Stimulated activated naive B cell treated with anti-CD40 and anti-IgM and Interleukin-4, amounts not matched to agents 10 μg/mL and 1 μg/mL and 100 μg/mL, for 72 hours (primary cell): ENCODE results near the gene TMEM144.
"Not testable (repeated sequence)": the region's sequence is repeated elsewhere in the genome, so short reads cannot be mapped to it uniquely, and the experiment has no call there.

Experiments used
- ATAC-seq, 2 donors: fragments of 150-1000 bp; cut with Tn5 transposase; replicated peaks; 2 replicates each; pipeline ENCODE4 v1.10.0; 2021; ENCODE audit warnings: moderate library complexity in 1 of 2
- DNase-seq: peaks from one replicate; pipeline ENCODE4 v3.0.0; 2021
- H3K27ac Mint-ChIP-seq: one replicate; pipeline ENCODE4 v1.8.0; 2022; ENCODE audit warnings: mild to moderate bottlenecking, mixed read lengths
- H3K27me3 Mint-ChIP-seq, 2 donors: one replicate each; pipeline ENCODE4 v1.8.0; 2022; ENCODE audit warnings: mixed read lengths in 2 of 2
- H3K36me3 Mint-ChIP-seq, 2 donors: one replicate each; pipeline ENCODE4 v1.8.0; 2022; ENCODE audit warnings: mixed read lengths in 2 of 2, mild to moderate bottlenecking in 1 of 2
- H3K4me1 Mint-ChIP-seq, 2 donors: one replicate each; pipeline ENCODE4 v1.8.0; 2022; ENCODE audit warnings: mixed read lengths in 2 of 2, mild to moderate bottlenecking in 1 of 2
- H3K4me3 Mint-ChIP-seq, 2 donors: one replicate each; pipeline ENCODE4 v1.8.0; 2022; ENCODE audit warnings: mild to moderate bottlenecking in 2 of 2, mixed read lengths in 2 of 2, moderate library complexity in 1 of 2
- H3K9me3 Mint-ChIP-seq, 2 donors: one replicate each; pipeline ENCODE4 v1.8.0; 2022; ENCODE audit warnings: mixed read lengths in 2 of 2, mild to moderate bottlenecking in 1 of 2

The TMEM144 gene

GRCh38 chr4:158202481-158202880 lies 7.8 kb upstream of the TMEM144 start:
- Mint-ChIP-seq H3K27me3 (peaks cover 0 to 2% of the 10 kb centered on the region in 2 donors), H3K4me1 (no peaks in the 10 kb centered on the region), H3K36me3 (no peaks in the 10 kb centered on the region), H3K9me3 (peaks cover 3 to 4% of the 10 kb centered on the region in 2 donors), H3K27ac (no peak overlapping the region), H3K4me3 (no peak overlapping the region)
- no peak for DNase-seq
- no peak for ATAC-seq

GRCh38 chr4:158203436-158203835 lies 6.8 kb upstream of the TMEM144 start:
- DNase-seq (no peak), ATAC-seq (no peak)
- Mint-ChIP-seq H3K36me3 (no peaks in the 10 kb centered on the region), H3K9me3 (peaks cover 4% of the 10 kb centered on the region in 2 donors), H3K4me3 (no peak overlapping the region), H3K27ac (no peak overlapping the region), H3K4me1 (no peaks in the 10 kb centered on the region), H3K27me3 (peaks cover 0 to 3% of the 10 kb centered on the region in 2 donors)

- Mint-ChIP-seq H3K27ac (no peak overlapping the region), H3K36me3 (no peaks in the 10 kb centered on the region), H3K4me1 (peaks cover under 1% of the 10 kb centered on the region in 2 donors), H3K9me3 (peaks cover 4% of the 10 kb centered on the region in 2 donors), H3K4me3 (no peak overlapping the region), H3K27me3 (peaks cover 0 to 3% of the 10 kb centered on the region in 2 donors)
- ATAC-seq (no peak), DNase-seq (no peak)
These were observed 6.4 kb upstream of the TMEM144 start for GRCh38 chr4:158203929-158204328.

GRCh38 chr4:158208963-158209640 lies 1.2 kb upstream of the TMEM144 start:
- no peaks in the 10 kb centered on the region for H3K36me3 Mint-ChIP-seq
- ATAC-seq (peak; percentile 87 to 89), DNase-seq (no peak)
- H3K27me3 Mint-ChIP-seq, result peaks cover 6 to 19% of the 10 kb centered on the region in 2 donors
- H3K9me3 Mint-ChIP-seq, result peaks cover 4% of the 10 kb centered on the region in 2 donors
- peaks cover 11 to 20% of the 10 kb centered on the region in 2 donors for H3K4me1 Mint-ChIP-seq
- no peak overlapping the region for H3K27ac Mint-ChIP-seq
- H3K4me3 Mint-ChIP-seq, result peak overlapping the region; percentile 47 to 48

- H3K27ac Mint-ChIP-seq, result no peak overlapping the region
- peaks cover 6 to 23% of the 10 kb centered on the region in 2 donors for H3K27me3 Mint-ChIP-seq
- peaks cover 0 to 3% of the 10 kb centered on the region in 2 donors for H3K9me3 Mint-ChIP-seq
- peaks cover 11 to 20% of the 10 kb centered on the region in 2 donors for H3K4me1 Mint-ChIP-seq
- H3K36me3 Mint-ChIP-seq, result no peaks in the 10 kb centered on the region
- no peak for ATAC-seq
- DNase-seq, result no peak
- no peak overlapping the region for H3K4me3 Mint-ChIP-seq
These were observed 936 bp downstream of the TMEM144 start for GRCh38 chr4:158211222-158211621.

- Mint-ChIP-seq H3K36me3 (no peaks in the 10 kb centered on the region), H3K9me3 (no peaks in the 10 kb centered on the region), H3K4me3 (no peak overlapping the region), H3K27me3 (peaks cover 6 to 20% of the 10 kb centered on the region in 2 donors), H3K27ac (no peak overlapping the region), H3K4me1 (peaks cover 11 to 20% of the 10 kb centered on the region in 2 donors)
- DNase-seq (no peak), ATAC-seq (no peak)
These were observed 3.2 kb downstream of the TMEM144 start for GRCh38 chr4:158213466-158213865.

- H3K4me3 Mint-ChIP-seq, result no peak overlapping the region
- H3K9me3 Mint-ChIP-seq, result no peaks in the 10 kb centered on the region
- DNase-seq (no peak), ATAC-seq (no peak)
- peaks cover 6 to 16% of the 10 kb centered on the region in 2 donors for H3K27me3 Mint-ChIP-seq
- no peak overlapping the region for H3K27ac Mint-ChIP-seq
- no peaks in the 10 kb centered on the region for H3K36me3 Mint-ChIP-seq
- H3K4me1 Mint-ChIP-seq, result peaks cover 5 to 10% of the 10 kb centered on the region in 2 donors
These were observed 4.6 kb downstream of the TMEM144 start for GRCh38 chr4:158214856-158215255.

- no peak overlapping the region for H3K4me3 Mint-ChIP-seq
- ATAC-seq, result no peak
- no peaks in the 10 kb centered on the region for H3K9me3 Mint-ChIP-seq
- peaks cover 0 to 9% of the 10 kb centered on the region in 2 donors for H3K27me3 Mint-ChIP-seq
- H3K27ac Mint-ChIP-seq, result no peak overlapping the region
- H3K4me1 Mint-ChIP-seq, result no peaks in the 10 kb centered on the region
- H3K36me3 Mint-ChIP-seq, result no peaks in the 10 kb centered on the region
- no peak for DNase-seq
These were observed 7.5 kb downstream of the TMEM144 start for GRCh38 chr4:158217763-158218162.

GRCh38 chr4:158219623-158220022 lies 9.3 kb downstream of the TMEM144 start:
- Mint-ChIP-seq H3K36me3 (no peaks in the 10 kb centered on the region), H3K27me3 (peaks cover 0 to 3% of the 10 kb centered on the region in 2 donors), H3K9me3 (no peaks in the 10 kb centered on the region), H3K4me1 (no peaks in the 10 kb centered on the region), H3K27ac (no peak overlapping the region), H3K4me3 (no peak overlapping the region)
- DNase-seq, result no peak
- ATAC-seq, result no peak

- H3K4me1 Mint-ChIP-seq, DNase-seq, H3K27ac Mint-ChIP-seq, H3K9me3 Mint-ChIP-seq, ATAC-seq, H3K4me3 Mint-ChIP-seq, H3K36me3 Mint-ChIP-seq, H3K27me3 Mint-ChIP-seq: not testable (repeated sequence)
These were observed 14.0 kb downstream of the TMEM144 start for GRCh38 chr4:158224318-158224717.

GRCh38 chr4:158224999-158225398 lies 14.7 kb downstream of the TMEM144 start:
- H3K27ac Mint-ChIP-seq, ATAC-seq, H3K4me3 Mint-ChIP-seq, H3K36me3 Mint-ChIP-seq, DNase-seq, H3K9me3 Mint-ChIP-seq, H3K27me3 Mint-ChIP-seq, H3K4me1 Mint-ChIP-seq: not testable (repeated sequence)

GRCh38 chr4:158227880-158228279 lies 17.6 kb downstream of the TMEM144 start:
- H3K36me3 Mint-ChIP-seq, H3K9me3 Mint-ChIP-seq, H3K4me1 Mint-ChIP-seq, ATAC-seq, H3K27me3 Mint-ChIP-seq, H3K27ac Mint-ChIP-seq, H3K4me3 Mint-ChIP-seq, DNase-seq: not testable (repeated sequence)

GRCh38 chr4:158228399-158228798 lies 18.1 kb downstream of the TMEM144 start:
- not testable (repeated sequence) for H3K36me3 Mint-ChIP-seq, H3K4me1 Mint-ChIP-seq, H3K4me3 Mint-ChIP-seq, ATAC-seq, H3K27me3 Mint-ChIP-seq, H3K9me3 Mint-ChIP-seq, DNase-seq, H3K27ac Mint-ChIP-seq

GRCh38 chr4:158229768-158230167 lies 19.5 kb downstream of the TMEM144 start:
- Mint-ChIP-seq H3K9me3 (no peaks in the 10 kb centered on the region), H3K36me3 (no peaks in the 10 kb centered on the region), H3K27me3 (peaks cover 0 to 7% of the 10 kb centered on the region in 2 donors), H3K4me3 (no peak overlapping the region), H3K4me1 (no peaks in the 10 kb centered on the region), H3K27ac (no peak overlapping the region)
- ATAC-seq (no peak), DNase-seq (no peak)

- no peaks in the 10 kb centered on the region for H3K9me3 Mint-ChIP-seq
These were observed 24.4 kb downstream of the TMEM144 start for GRCh38 chr4:158234671-158235070.

More at GRCh38 chr4:158234671-158235070, 24.4 kb downstream of the TMEM144 start:
- no peaks in the 10 kb centered on the region for H3K4me1 Mint-ChIP-seq
- no peak overlapping the region for H3K27ac Mint-ChIP-seq
- ATAC-seq, result no peak
- no peaks in the 10 kb centered on the region for H3K36me3 Mint-ChIP-seq
- no peaks in the 10 kb centered on the region for H3K27me3 Mint-ChIP-seq
- DNase-seq, result no peak
- no peak overlapping the region for H3K4me3 Mint-ChIP-seq
